Measurements from ENCODE around the gene PCARE. TPM values are rescaled to one million over a fixed set of nuclear protein-coding genes. Genes with fewer than 3 reads are reported as not detected.

The PCARE gene
- total RNA-seq, 1 donor from 2014 or later = not detected

GRCh38 chr2:29073933-29074332 lies 390 bp downstream of the PCARE start:
- DNase-seq (ENCODE audit: low read depth, low spot score) = no peak
- TF ChIP-seq CTCF (conservative IDR thresholded peaks at IDR 0.05) = no peak
- H3K4me1 Mint-ChIP-seq = peaks cover 36% of the 10 kb centered on the region
- H3K4me3 Mint-ChIP-seq = no peak overlapping the region
- H3K9me3 Mint-ChIP-seq = no peaks in the 10 kb centered on the region
- no peaks in the 10 kb centered on the region for H3K27me3 Mint-ChIP-seq (ENCODE audit: low read depth)
- peaks cover 3% of the 10 kb centered on the region for H3K36me3 Mint-ChIP-seq (ENCODE audit: low read depth)
- peak overlapping the region; percentile 40 for H3K27ac Mint-ChIP-seq (ENCODE audit: unreplicated experiment)

GRCh38 chr2:29072971-29073725 lies 1.2 kb downstream of the PCARE start:
- no peak overlapping the region for H3K4me3 Mint-ChIP-seq
- no peaks in the 10 kb centered on the region for H3K9me3 Mint-ChIP-seq
- H3K36me3 Mint-ChIP-seq (ENCODE audit: low read depth) = peaks cover 3% of the 10 kb centered on the region
- no peak overlapping the region for H3K27ac Mint-ChIP-seq (ENCODE audit: unreplicated experiment)
- no peak for TF ChIP-seq CTCF (conservative IDR thresholded peaks at IDR 0.05)
- DNase-seq (ENCODE audit: low read depth, low spot score) = no peak
- H3K4me1 Mint-ChIP-seq = peaks cover 36% of the 10 kb centered on the region
- no peaks in the 10 kb centered on the region for H3K27me3 Mint-ChIP-seq (ENCODE audit: low read depth)

DNA sequence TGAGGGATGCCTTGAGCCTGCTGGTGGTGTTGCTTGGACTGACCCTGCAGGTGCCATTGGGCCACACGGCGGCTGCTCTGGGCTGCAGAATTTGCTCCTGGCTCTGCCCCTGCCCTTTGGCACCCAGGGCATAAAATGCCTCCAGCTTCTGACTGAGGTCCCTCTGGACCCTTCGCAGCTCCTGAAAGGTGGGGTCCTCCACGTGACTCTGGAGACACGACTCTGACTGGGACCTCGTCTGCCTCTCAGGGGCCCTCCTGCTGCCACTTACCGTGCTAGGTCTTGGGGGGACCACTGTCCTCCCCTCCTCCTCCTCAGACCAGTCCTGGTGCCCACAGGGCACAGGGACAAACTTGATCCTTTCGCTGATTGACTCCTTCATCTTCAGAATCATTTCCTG lies 2.1 kb downstream of the PCARE start:
- Mint-ChIP-seq H3K27ac (ENCODE audit: unreplicated experiment) (peak overlapping the region; percentile 43), H3K36me3 (ENCODE audit: low read depth) (no peaks in the 10 kb centered on the region), H3K4me3 (no peak overlapping the region), H3K27me3 (ENCODE audit: low read depth) (no peaks in the 10 kb centered on the region), H3K9me3 (no peaks in the 10 kb centered on the region), H3K4me1 (peaks cover 36% of the 10 kb centered on the region)
- no peak for DNase-seq (ENCODE audit: low read depth, low spot score)
- no peak for TF ChIP-seq CTCF (conservative IDR thresholded peaks at IDR 0.05)

GRCh38 chr2:29071032-29071975 lies 3.0 kb downstream of the PCARE start:
- Mint-ChIP-seq H3K9me3 (no peaks in the 10 kb centered on the region), H3K27me3 (ENCODE audit: low read depth) (no peaks in the 10 kb centered on the region), H3K4me3 (no peak overlapping the region), H3K36me3 (ENCODE audit: low read depth) (no peaks in the 10 kb centered on the region), H3K4me1 (peaks cover 28% of the 10 kb centered on the region), H3K27ac (ENCODE audit: unreplicated experiment) (no peak overlapping the region)
- no peak for DNase-seq (ENCODE audit: low read depth, low spot score)
- TF ChIP-seq CTCF (conservative IDR thresholded peaks at IDR 0.05) = no peak

DNA sequence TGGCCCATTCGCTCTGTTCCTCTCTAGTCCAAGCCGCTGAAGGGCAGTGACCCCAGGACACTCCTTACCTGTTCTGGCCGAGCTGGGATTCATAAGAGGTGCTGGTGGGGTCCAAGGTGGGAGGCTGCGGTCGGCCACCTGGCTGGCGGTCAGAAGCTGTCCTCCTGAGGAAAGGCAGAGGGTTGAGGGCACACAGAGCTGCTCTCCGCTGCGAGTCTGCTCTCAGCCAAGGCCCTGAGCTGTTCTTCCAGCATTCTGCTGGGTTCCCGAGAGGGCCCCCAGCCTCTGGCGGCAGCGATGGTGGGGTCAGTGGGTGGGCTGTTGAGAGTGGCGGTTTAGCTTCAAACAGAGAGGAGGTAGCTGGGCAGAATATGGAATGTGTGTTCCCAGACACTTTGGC lies 3.8 kb downstream of the PCARE start:
- TF ChIP-seq CTCF (conservative IDR thresholded peaks at IDR 0.05) = no peak
- no peaks in the 10 kb centered on the region for H3K36me3 Mint-ChIP-seq (ENCODE audit: low read depth)
- no peak for DNase-seq (ENCODE audit: low read depth, low spot score)
- H3K4me1 Mint-ChIP-seq = peaks cover 21% of the 10 kb centered on the region
- no peaks in the 10 kb centered on the region for H3K9me3 Mint-ChIP-seq
- peak overlapping the region; percentile 35 for H3K27ac Mint-ChIP-seq (ENCODE audit: unreplicated experiment)
- H3K27me3 Mint-ChIP-seq (ENCODE audit: low read depth) = no peaks in the 10 kb centered on the region
- no peak overlapping the region for H3K4me3 Mint-ChIP-seq

All from neural crest cell (in vitro differentiated cells).